Measurements from ENCODE around the gene GLI3.

The GLI3 gene

GRCh38 chr7:42203336-42203735, 33.7 kb downstream of the GLI3 start:
- Histone ChIP-seq H4K20me1 (no peaks in the 10 kb centered on the region), H3K4me3 (no peak overlapping the region), H3K27ac (no peak overlapping the region), H3K9me3 (peaks cover 4% of the 10 kb centered on the region; the same call in 1 of the 2 replicates), H3K9ac (no peak overlapping the region), H3K4me1 (peaks cover 20% of the 10 kb centered on the region), H3K36me3 (peaks cover 12% of the 10 kb centered on the region; the same call in 1 of the 2 replicates), H3K4me2 (no peak overlapping the region), H3K27me3 (no peaks in the 10 kb centered on the region)
- no peak for TF ChIP-seq Cebpa-rat (IDR thresholded peaks at IDR 0.05)

- H3K36me3 ChIP-seq = peaks cover 10% of the 10 kb centered on the region; the same call in 1 of the 2 replicates
- no peak overlapping the region for H3K27ac ChIP-seq
- no peak overlapping the region for H3K9ac ChIP-seq
- TF ChIP-seq Cebpa-rat (IDR thresholded peaks at IDR 0.05) = no peak
- H3K27me3 ChIP-seq = no peaks in the 10 kb centered on the region
- H3K4me1 ChIP-seq = peaks cover 27% of the 10 kb centered on the region
- H4K20me1 ChIP-seq = no peaks in the 10 kb centered on the region
- H3K4me2 ChIP-seq = no peak overlapping the region
- H3K9me3 ChIP-seq = peaks cover 4% of the 10 kb centered on the region; the same call in 1 of the 2 replicates
- H3K4me3 ChIP-seq = no peak overlapping the region
Measured at GRCh38 chr7:42202601-42203000, 34.4 kb downstream of the GLI3 start.

DNA sequence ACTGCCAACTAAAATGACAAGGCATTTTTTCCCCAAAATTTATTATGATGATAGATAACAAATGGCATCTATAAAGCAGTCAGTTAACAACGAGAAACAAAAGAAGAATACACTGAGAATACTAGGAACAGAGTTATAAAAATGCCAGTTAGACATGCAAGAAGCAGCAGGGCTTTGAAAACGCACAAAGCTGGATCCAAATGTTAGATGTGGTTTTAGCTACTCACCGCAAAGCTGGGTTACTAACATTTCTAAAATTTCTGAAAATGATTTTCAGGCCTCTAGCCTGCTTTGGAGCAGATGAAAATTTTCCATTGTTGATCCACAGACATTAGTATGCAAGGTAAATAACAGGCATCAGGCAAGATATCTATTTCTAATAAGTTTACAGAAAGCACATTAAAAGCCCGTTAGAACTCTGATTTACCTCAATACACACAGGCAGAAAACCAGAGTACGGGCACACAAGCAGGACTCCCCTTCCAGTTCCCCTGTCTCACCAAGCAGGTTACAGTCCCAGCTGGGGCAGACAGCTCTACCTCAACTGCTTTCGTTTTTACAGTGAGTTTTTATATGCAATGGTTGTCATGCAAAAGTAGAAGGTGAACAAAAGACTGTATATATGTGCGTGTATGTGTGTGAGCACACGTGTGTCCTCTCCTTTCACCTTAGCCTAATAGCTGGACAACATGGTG, 37.9 kb downstream of the GLI3 start:
- Histone ChIP-seq H3K4me2 (peak overlapping the region; percentile 61), H4K20me1 (no peaks in the 10 kb centered on the region), H3K36me3 (peaks cover 19% of the 10 kb centered on the region; the same call in 1 of the 2 replicates), H3K4me1 (peaks cover 35% of the 10 kb centered on the region), H3K27me3 (no peaks in the 10 kb centered on the region), H3K27ac (0 out of 2 replicates have a peak overlapping the region, but pooled peaks have one; percentile 1), H3K4me3 (no peak overlapping the region), H3K9me3 (peaks cover 4% of the 10 kb centered on the region; the same call in 1 of the 2 replicates), H3K9ac (0 out of 2 replicates have a peak overlapping the region, but pooled peaks have one; percentile 6)
- no peak for TF ChIP-seq Cebpa-rat (IDR thresholded peaks at IDR 0.05)

DNA sequence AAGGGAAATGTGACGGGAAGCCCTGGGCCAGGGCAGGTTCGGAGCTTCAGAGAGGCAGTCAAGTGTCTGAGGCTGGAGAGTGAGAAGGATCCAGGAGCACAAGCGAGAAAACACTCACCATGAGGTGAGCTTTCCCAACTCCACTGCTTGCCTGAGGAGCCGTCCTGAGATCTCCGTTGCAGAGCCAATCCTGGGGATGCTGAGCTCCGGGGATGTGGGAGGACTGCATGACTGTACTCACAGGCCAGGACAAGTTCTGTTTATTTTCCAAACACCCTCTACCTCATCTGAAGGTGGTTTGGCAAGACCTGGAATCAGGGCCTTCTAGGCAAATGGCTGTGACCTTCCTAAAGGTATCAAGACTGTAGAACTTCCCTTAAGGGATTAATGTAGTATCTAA, 38.7 kb downstream of the GLI3 start:
- no peak for TF ChIP-seq Cebpa-rat (IDR thresholded peaks at IDR 0.05)
- Histone ChIP-seq H3K4me3 (no peak overlapping the region), H3K27me3 (no peaks in the 10 kb centered on the region), H3K27ac (no peak overlapping the region), H3K4me2 (peak overlapping the region; percentile 61), H3K4me1 (peaks cover 43% of the 10 kb centered on the region), H3K9me3 (0 out of 2 replicates have a peak, but pooled peaks cover under 1% of the 10 kb centered on the region), H3K9ac (no peak overlapping the region), H4K20me1 (no peaks in the 10 kb centered on the region), H3K36me3 (peaks cover 15% of the 10 kb centered on the region; the same call in 1 of the 2 replicates)

DNA sequence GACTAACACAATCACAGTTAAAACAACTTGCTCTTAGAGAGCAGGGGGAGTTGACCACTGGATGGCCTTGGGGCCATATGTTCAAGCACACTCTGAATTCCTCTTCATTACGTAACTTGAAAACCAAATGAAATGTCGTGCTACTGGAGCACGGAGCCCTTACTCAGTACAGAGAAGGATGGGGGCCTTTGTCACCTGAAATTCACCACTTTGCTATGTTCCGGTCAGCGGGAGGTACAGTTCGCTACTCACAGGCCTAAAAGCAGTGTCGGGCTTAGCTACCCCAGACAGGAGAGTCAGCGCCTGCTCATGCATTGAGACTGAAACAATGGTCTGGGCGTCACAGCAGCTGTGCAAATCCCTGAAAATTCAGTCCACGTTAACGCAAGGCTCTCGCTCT, 39.6 kb downstream of the GLI3 start:
- Histone ChIP-seq H4K20me1 (no peaks in the 10 kb centered on the region), H3K4me3 (no peak overlapping the region), H3K9me3 (no peaks in the 10 kb centered on the region), H3K36me3 (peaks cover 13% of the 10 kb centered on the region; the same call in 1 of the 2 replicates), H3K27ac (no peak overlapping the region), H3K27me3 (no peaks in the 10 kb centered on the region), H3K9ac (no peak overlapping the region), H3K4me1 (peaks cover 52% of the 10 kb centered on the region), H3K4me2 (no peak overlapping the region)
- no peak for TF ChIP-seq Cebpa-rat (IDR thresholded peaks at IDR 0.05)

DNA sequence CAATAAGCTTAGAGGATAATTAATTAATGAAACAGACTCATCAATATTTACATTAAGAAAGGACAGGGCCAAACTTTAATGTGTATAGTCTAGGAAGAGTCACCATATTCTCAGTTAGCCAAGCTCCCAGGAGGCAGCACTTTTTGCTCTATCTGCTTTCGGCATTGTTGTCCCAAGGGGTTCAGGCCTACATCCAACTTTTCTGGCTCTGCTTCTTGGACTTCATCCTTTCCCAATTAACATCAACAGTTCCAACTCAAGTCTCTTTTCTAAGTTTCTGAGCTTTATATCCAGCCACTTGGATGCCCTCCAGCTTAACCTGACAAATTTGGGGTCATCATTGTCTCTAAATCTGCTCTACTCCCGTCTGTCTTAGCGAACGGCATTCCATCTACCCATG, 42.8 kb downstream of the GLI3 start:
- Histone ChIP-seq H3K4me3 (0 out of 2 replicates have a peak overlapping the region, but pooled peaks have one; percentile 32), H3K9me3 (no peaks in the 10 kb centered on the region), H3K9ac (no peak overlapping the region), H3K4me1 (peaks cover 46% of the 10 kb centered on the region), H4K20me1 (no peaks in the 10 kb centered on the region), H3K27me3 (no peaks in the 10 kb centered on the region), H3K4me2 (peak overlapping the region; percentile 85), H3K27ac (peak overlapping the region; percentile 47; the same call in 1 of the 2 replicates), H3K36me3 (peaks cover 13% of the 10 kb centered on the region; the same call in 1 of the 2 replicates)
- TF ChIP-seq Cebpa-rat (IDR thresholded peaks at IDR 0.05) = no peak

DNA sequence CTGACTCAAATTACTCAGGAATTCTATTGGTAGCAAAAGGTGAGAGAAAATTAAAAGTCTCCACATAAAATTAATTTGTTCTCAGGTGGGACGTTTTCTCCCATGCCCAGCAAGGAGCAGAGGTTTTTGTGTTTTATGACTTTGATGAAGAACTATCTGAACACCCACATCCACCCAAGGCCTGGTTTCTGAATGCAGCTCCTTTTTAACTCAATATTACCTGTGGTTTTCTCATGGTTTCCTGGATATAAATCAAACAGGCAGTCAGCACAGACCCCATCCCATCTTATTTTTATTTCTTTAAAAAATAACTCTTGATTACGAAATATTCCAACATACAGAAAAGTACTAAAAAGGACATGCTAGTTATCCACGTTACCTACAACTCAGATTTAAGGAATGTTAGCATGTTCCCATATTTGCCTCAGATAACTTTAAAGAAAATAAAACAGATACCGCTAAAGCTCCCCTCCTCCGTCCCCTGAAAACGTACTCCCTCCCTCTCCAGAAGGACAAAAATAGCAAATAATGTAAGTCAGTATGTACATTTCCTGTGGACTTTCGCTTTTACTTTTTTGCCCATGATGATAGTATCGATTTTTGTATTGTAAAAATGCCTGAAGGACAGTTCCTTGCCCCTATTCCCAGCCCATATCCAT, 43.4 kb downstream of the GLI3 start:
- H3K4me1 ChIP-seq = peaks cover 40% of the 10 kb centered on the region
- H4K20me1 ChIP-seq = no peaks in the 10 kb centered on the region
- H3K4me2 ChIP-seq = peak overlapping the region; percentile 85
- peak overlapping the region; percentile 53 for H3K9ac ChIP-seq
- no peaks in the 10 kb centered on the region for H3K27me3 ChIP-seq
- no peak for TF ChIP-seq Cebpa-rat (IDR thresholded peaks at IDR 0.05)
- H3K36me3 ChIP-seq = peaks cover 13% of the 10 kb centered on the region; the same call in 1 of the 2 replicates
- H3K27ac ChIP-seq = peak overlapping the region; percentile 47
- peak overlapping the region; percentile 32; the same call in 1 of the 2 replicates for H3K4me3 ChIP-seq
- no peaks in the 10 kb centered on the region for H3K9me3 ChIP-seq

- H3K4me1 ChIP-seq = peaks cover 33% of the 10 kb centered on the region
- no peaks in the 10 kb centered on the region for H4K20me1 ChIP-seq
- peak overlapping the region; percentile 32; the same call in 1 of the 2 replicates for H3K4me3 ChIP-seq
- no peaks in the 10 kb centered on the region for H3K9me3 ChIP-seq
- TF ChIP-seq Cebpa-rat (IDR thresholded peaks at IDR 0.05) = no peak
- H3K9ac ChIP-seq = peak overlapping the region; percentile 53
- peaks cover 12% of the 10 kb centered on the region; the same call in 1 of the 2 replicates for H3K36me3 ChIP-seq
- H3K27me3 ChIP-seq = no peaks in the 10 kb centered on the region
- peak overlapping the region; percentile 47; the same call in 1 of the 2 replicates for H3K27ac ChIP-seq
- peak overlapping the region; percentile 85 for H3K4me2 ChIP-seq
Measured at GRCh38 chr7:42192851-42193461, 44.1 kb downstream of the GLI3 start.

DNA sequence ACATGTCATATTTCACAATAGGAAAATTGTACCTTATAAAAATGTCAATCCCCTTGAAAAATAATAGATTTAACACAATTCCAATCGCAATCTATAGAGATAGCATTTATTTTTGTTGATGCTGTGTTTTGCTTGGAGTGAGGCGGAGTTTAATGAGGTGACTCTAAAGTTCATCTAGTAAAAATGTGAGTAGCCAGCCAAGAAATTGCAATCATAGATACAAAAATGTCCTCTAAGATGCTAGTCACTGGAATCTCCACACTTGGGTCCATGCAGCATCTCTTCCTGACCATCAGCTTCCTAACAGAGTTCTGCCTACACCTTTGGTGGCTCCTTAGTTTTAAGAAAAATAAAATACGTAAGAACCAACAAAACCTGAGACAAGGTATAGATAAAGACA, 44.9 kb downstream of the GLI3 start:
- peak overlapping the region; percentile 85 for H3K4me2 ChIP-seq
- no peak overlapping the region for H3K9ac ChIP-seq
- H3K4me1 ChIP-seq = peaks cover 27% of the 10 kb centered on the region
- H3K27me3 ChIP-seq = no peaks in the 10 kb centered on the region
- H3K27ac ChIP-seq = no peak overlapping the region
- H3K9me3 ChIP-seq = no peaks in the 10 kb centered on the region
- no peak overlapping the region for H3K4me3 ChIP-seq
- no peaks in the 10 kb centered on the region for H4K20me1 ChIP-seq
- no peak for TF ChIP-seq Cebpa-rat (IDR thresholded peaks at IDR 0.05)
- peaks cover 4% of the 10 kb centered on the region; the same call in 1 of the 2 replicates for H3K36me3 ChIP-seq
